ENCODE data around the gene GALM.

- TF ChIP-seq, protein P1, sequence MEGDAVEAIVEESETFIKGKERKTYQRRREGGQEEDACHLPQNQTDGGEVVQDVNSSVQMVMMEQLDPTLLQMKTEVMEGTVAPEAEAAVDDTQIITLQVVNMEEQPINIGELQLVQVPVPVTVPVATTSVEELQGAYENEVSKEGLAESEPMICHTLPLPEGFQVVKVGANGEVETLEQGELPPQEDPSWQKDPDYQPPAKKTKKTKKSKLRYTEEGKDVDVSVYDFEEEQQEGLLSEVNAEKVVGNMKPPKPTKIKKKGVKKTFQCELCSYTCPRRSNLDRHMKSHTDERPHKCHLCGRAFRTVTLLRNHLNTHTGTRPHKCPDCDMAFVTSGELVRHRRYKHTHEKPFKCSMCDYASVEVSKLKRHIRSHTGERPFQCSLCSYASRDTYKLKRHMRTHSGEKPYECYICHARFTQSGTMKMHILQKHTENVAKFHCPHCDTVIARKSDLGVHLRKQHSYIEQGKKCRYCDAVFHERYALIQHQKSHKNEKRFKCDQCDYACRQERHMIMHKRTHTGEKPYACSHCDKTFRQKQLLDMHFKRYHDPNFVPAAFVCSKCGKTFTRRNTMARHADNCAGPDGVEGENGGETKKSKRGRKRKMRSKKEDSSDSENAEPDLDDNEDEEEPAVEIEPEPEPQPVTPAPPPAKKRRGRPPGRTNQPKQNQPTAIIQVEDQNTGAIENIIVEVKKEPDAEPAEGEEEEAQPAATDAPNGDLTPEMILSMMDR (IDR thresholded peaks at IDR 0.05; ENCODE audit: low read depth, low read length): no peak
- TF ChIP-seq EZH2phosphoT487 (IDR thresholded peaks at IDR 0.05; ENCODE audit: low read depth): no peak
Observed at GRCh38 chr2:38708900-38709566, 43.1 kb downstream of the GALM start.

Data from OCI-LY3 (cell line).